Adrenal gland (tissue), 12 donors: ENCODE measurements around the gene PPIL6. TPM values are rescaled to one million over a fixed set of nuclear protein-coding genes. Genes with fewer than 3 reads are reported as not detected.

Experiments
- DNase-seq, 7 donors: peaks; one replicate each; pipeline ENCODE4 v3.0.0-alpha.2; 2019 to 2020
- H3K27ac ChIP-seq, 5 donors: fragments of 200-600 bp; sonication (generic) in 4 of 5; 1 replicate in 3 of 5; 2 replicates in 2 of 5; pipeline versions ENCODE4 v1.5.1 to v1.8.0; 2016 to 2020; ENCODE audit warnings: mild to moderate bottlenecking in 1 of 5
- H3K27me3 ChIP-seq: fragments of 200-600 bp; 2 replicates; pipeline ENCODE4 v1.8.0; 2021
- H3K36me3 ChIP-seq, 2 donors: fragments of 200-600 bp; replicated peaks in 1 of 2; 1 replicate in 1 of 2; 2 replicates in 1 of 2; pipeline versions ENCODE4 v1.5.1 to v1.8.0; 2018 to 2022
- H3K4me1 ChIP-seq, 2 donors: fragments of 200-600 bp; replicated peaks in 1 of 2; 1 replicate in 1 of 2; 2 replicates in 1 of 2; pipeline versions ENCODE4 v1.5.1 to v1.8.0; 2018 to 2021
- H3K4me3 ChIP-seq, 4 donors: fragments of 200-600 bp; sonication (generic) in 3 of 4; one replicate each; pipeline ENCODE4 v1.5.1; 2016 to 2018
- H3K9me3 ChIP-seq, 3 donors: fragments of 200-600 bp; sonication (generic) in 1 of 3; replicated peaks in 1 of 3; 1 replicate in 2 of 3; 2 replicates in 1 of 3; pipeline versions ENCODE4 v1.5.1 to v1.8.0; 2016 to 2021
- CTCF ChIP-seq, 6 experiments: fragments of 450-650 bp in 4 of 6; fragments of 200-600 bp in 2 of 6; sonication (generic) in 1 of 6; IDR thresholded peaks; 1 replicate in 5 of 6; 2 replicates in 1 of 6; pipeline versions ENCODE4 v1.5.1 to v1.8.0; 2016 to 2021; ENCODE audit warnings: antibody characterized with exemption in 6 of 6, mild to moderate bottlenecking in 2 of 6, moderate library complexity in 1 of 6
- POLR2A ChIP-seq, 2 donors: fragments of 450-650 bp; IDR thresholded peaks; one replicate each; pipeline ENCODE4 v1.6.1; 2017; ENCODE audit warnings: antibody characterized with exemption in 2 of 2, mild to moderate bottlenecking in 2 of 2, moderate library complexity in 1 of 2
- WGBS, 4 donors: extraction: QIAGEN DNeasy Blood & Tissue Kit in 2 of 4; methylation state at CpG; one replicate each; pipeline versions ENCODE4 v1.1.5 to v1.1.7; 2013 to 2017; 5-methylcytosine and 5-hydroxymethylcytosine counted together
- intact Hi-C, 2 donors: fragments of 100-400 bp; cut with DNase I; formaldehyde crosslinking; loops; one replicate each; pipeline versions ENCODE4 v1.14.1 to v1.15.0; 2022 to 2023
- polyA plus RNA-seq, 3 donors: library from polyadenylated mRNA; stranded (reverse); fragments of 200-250 nt in 2 of 3; fragments of 350-450 nt in 1 of 3; fragmentation: Illumina TruSeq in 1 of 3; extraction: RNeasy Lipid Tissue Mini Kit (QIAGEN cat#74804) in 1 of 3; gene quantifications; one replicate each; pipeline ENCODE4 v1.2.3, GENCODE V29; 2013 to 2014
- total RNA-seq, 9 donors: library from RNA; depleted of rRNA in 4 of 9; stranded (reverse); fragments of >200 nt in 4 of 9; fragments of 120-200 nt in 1 of 9; fragmentation: NEBNext Ultra II Directional in 1 of 9; extraction: Animal tissue kit (Norgen Biotek cat#: 25700) in 1 of 9; gene quantifications; one replicate each; pipeline versions ENCODE4 v1.1.0 to v1.2.4, GENCODE V29; 2013 to 2023
- donor health status: healthy with polysubstance abuse.
- donor health status: Bipolar disorder and iron deficiency.
- donor health status: DM: yes; HTN: yes; CAD: no.
- donor health status: DM: no; HTN: no; CAD: no.
- donor health status: DM: no; HTN: no; CAD: no.
- donor health status: DM: yes; HTN: yes; CAD: no.

PPIL6 gene
- total and polyA plus RNA-seq, 12 donors = 0.48 to 3.3 (median 1.3) TPM

GRCh38 chr6:109456111-109456583 is 15.7 kb upstream of the PPIL6 start:
- peak overlapping the region in 2 of 5 donors; percentile 41 to 83 for H3K27ac ChIP-seq
- H3K4me1 ChIP-seq = peaks cover 15 to 34% of the 10 kb centered on the region in 2 donors
- peak overlapping the region in 2 of 4 donors; percentile 39 to 84 for H3K4me3 ChIP-seq
- H3K36me3 ChIP-seq = no peaks in the 10 kb centered on the region
- peak in 1 of 7 donors; percentile 54 for DNase-seq
- 12 to 41% (median 20%) methylated on average over 15 to 38 of the region's 38 CpGs for WGBS, 4 donors
- TF ChIP-seq POLR2A (IDR thresholded peaks at IDR 0.05) (no peak), CTCF (IDR thresholded peaks at IDR 0.05) (no peak)
- intact Hi-C loops = no loop called here
- no peaks in the 10 kb centered on the region for H3K27me3 ChIP-seq
- no peaks in the 10 kb centered on the region for H3K9me3 ChIP-seq

- peak in 3 of 6 experiments; percentile 20 to 42 (median 36) for TF ChIP-seq CTCF (IDR thresholded peaks at IDR 0.05)
- peak in 1 of 2 donors; percentile 2 for TF ChIP-seq POLR2A (IDR thresholded peaks at IDR 0.05)
- peak in 6 of 7 donors; percentile 51 to 75 (median 58) for DNase-seq
- Histone ChIP-seq H3K9me3 (no peaks in the 10 kb centered on the region), H3K4me1 (peaks cover 15 to 34% of the 10 kb centered on the region in 2 donors), H3K36me3 (no peaks in the 10 kb centered on the region), H3K4me3 (peak within 1 kb of the TSS in 2 of 4 donors; percentile 39 to 84), H3K27ac (peak within 1 kb of the TSS in 4 of 5 donors; percentile 29 to 83 (median 48)), H3K27me3 (no peaks in the 10 kb centered on the region)
- 0 to 1% (median 0%) methylated on average over 8 to 70 of the region's 70 CpGs for WGBS, 4 donors
- intact Hi-C loops = no loop called here
Observed at GRCh38 chr6:109455437-109456110, 15.1 kb upstream of the PPIL6 start, which contains the start of gene MICAL1. Gene MICAL1, minus strand, starts transcription at chr6:109455772. Its CDS starts 1,576 bp downstream, at chr6:109454196.

- intact Hi-C loops = no loop called here
- TF ChIP-seq CTCF (IDR thresholded peaks at IDR 0.05) (no peak), POLR2A (IDR thresholded peaks at IDR 0.05) (no peak)
- no peaks in the 10 kb centered on the region for H3K36me3 ChIP-seq
- H3K9me3 ChIP-seq = no peaks in the 10 kb centered on the region
- DNase-seq = peak in 6 of 7 donors; percentile 34 to 72 (median 54)
- H3K4me3 ChIP-seq = peak overlapping the region in 2 of 4 donors; percentile 39 to 84
- 13 to 21% (median 17%) methylated on average over 13 to 48 of the region's 48 CpGs for WGBS, 4 donors
- peaks cover 15 to 34% of the 10 kb centered on the region in 2 donors for H3K4me1 ChIP-seq
- H3K27me3 ChIP-seq = no peaks in the 10 kb centered on the region
- H3K27ac ChIP-seq = peak overlapping the region in 4 of 5 donors; percentile 29 to 83 (median 48)
Observed at GRCh38 chr6:109454496-109455436, 14.3 kb upstream of the PPIL6 start.
